HG02610 (cell line): Measurements from ENCODE around the gene DNAJC22.
A peak's percentile ranks its signal among the peaks of the same experiment; 100 is the strongest.
"Not testable (repeated sequence)": the region's sequence is repeated elsewhere in the genome, so short reads cannot be mapped to it uniquely, and the experiment has no call there.

Experiments
- ATAC-seq: cut with Tn5 transposase; IDR thresholded peaks from one replicate; pipeline ENCODE4 v1.9.1; 2021; ENCODE audit warnings: mild to moderate bottlenecking, moderate library complexity; ENCODE audit not compliant: unreplicated experiment

Gene DNAJC22

DNA sequence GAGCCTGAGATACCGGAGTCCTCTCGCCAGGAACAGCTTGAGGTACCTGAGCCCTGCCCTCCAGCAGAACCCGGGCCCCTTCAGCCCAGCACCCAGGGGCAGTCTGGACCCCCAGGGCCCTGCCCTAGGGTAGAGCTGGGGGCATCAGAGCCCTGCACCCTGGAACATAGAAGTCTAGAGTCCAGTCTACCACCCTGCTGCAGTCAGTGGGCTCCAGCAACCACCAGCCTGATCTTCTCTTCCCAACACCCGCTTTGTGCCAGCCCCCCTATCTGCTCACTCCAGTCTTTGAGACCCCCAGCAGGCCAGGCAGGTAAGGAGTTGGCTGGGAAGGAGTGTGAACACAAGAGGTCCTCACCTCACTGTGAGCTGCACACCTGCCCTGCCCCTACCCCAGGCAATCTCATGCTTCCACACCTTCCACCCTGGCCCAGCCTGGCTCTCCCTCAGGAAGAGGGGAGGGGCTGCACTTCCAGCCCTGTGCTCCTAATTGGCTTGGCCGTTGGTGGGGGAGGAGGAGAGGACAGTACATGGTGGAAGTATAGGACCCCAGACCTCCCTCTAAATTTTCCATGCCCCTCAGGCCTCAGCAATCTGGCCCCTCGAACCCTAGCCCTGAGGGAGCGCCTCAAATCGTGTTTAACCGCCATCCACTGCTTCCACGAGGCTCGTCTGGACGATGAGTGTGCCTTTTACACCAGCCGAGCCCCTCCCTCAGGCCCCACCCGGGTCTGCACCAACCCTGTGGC, 15.9 kb upstream of the DNAJC22 start:
- no peak for ATAC-seq

GRCh38 chr12:49331380-49332222, 15.1 kb upstream of the DNAJC22 start:
- ATAC-seq, result no peak

DNA sequence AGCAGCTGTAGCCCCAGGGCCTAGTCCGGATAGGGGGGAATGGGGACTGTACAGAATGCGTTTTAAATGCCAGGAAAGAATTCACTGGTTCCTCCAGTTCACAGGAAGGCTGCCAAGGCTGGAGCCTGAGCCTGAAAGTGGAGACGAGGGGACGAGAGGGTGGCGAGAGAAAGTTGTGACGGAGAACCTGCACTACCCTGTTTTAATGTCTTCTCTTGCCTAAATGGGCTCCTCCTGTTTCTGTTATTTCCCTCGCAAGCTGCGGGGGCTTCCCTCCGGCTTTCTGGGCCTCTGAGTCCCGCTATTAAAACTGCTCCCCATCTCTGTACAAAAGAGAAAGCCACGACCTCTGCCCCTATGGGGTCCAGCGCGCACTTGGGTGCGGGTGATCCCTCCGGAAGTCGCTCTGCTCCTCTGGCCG, 14.2 kb upstream of the DNAJC22 start:
- ATAC-seq, result no peak

DNA sequence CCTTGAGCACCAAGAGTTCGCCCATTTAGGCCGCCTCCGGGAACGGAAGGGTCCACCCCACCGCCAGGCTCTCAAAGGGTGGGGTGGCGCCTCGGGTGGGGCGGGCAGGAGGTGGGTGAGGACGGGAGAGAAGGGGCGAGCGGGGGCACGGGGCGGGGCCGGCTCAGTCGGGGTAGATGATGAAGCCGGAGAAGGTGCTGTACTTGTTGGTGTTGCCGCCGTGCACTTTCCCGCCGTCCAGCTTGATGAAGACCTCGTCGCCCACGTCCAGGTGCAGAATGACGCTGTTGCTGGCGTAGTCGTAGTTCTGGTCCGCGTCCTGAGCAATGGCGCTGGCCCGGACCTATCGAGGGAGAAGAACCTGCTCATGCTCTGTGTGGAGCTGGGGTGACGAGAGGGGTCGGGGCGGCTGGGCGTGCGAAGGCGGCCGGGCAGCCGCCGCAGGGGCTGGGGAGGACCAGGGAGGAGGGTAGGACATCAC, 13.8 kb upstream of the DNAJC22 start:
- ATAC-seq, result no peak

GRCh38 chr12:49333778-49334177, 12.9 kb upstream of the DNAJC22 start:
- ATAC-seq, result not testable (repeated sequence)

- no peak for ATAC-seq
Measured at GRCh38 chr12:49334226-49334625, 12.5 kb upstream of the DNAJC22 start.

- ATAC-seq, result no peak
Measured at GRCh38 chr12:49334681-49335080, 12.0 kb upstream of the DNAJC22 start.

DNA sequence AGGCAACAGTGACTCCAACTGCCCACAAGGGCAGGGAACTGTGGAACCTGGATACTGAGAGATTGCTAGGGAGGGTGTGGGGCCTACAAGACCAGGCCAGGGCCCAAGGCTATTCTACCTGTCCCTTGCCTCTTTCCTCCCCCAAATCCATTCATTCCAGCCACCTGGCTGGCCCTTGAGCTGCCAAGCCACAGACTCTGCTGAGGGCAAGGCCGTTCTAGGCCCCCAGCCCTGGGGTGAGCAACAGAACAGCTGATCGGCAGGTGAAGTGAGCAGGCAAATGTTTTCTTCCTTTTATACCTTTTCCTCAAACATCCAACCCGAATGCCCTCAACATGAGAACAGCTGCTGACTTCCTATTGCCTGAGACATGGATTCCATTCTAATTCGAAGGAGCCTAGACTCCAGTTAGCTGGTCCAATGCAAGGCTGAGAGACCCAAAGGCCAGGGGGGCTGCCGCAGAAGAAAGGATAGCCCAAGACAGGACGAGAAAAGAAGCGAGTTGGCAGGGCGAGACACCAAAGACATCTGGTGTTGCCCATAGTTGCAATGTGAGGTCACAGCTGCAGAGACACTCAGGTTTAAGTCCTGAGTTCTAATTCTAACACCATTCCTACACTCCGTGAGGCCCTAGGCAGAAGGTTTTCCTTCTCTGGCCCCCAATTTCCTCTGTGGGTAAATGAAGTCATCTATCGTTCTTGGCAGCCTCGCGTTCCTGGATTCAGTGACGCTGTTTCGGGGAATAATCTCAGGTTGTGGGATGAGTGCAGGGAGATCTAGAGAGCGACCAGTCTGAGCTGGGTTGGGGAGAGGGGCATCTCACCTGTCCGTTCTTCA, 11.4 kb upstream of the DNAJC22 start:
- no peak for ATAC-seq

DNA sequence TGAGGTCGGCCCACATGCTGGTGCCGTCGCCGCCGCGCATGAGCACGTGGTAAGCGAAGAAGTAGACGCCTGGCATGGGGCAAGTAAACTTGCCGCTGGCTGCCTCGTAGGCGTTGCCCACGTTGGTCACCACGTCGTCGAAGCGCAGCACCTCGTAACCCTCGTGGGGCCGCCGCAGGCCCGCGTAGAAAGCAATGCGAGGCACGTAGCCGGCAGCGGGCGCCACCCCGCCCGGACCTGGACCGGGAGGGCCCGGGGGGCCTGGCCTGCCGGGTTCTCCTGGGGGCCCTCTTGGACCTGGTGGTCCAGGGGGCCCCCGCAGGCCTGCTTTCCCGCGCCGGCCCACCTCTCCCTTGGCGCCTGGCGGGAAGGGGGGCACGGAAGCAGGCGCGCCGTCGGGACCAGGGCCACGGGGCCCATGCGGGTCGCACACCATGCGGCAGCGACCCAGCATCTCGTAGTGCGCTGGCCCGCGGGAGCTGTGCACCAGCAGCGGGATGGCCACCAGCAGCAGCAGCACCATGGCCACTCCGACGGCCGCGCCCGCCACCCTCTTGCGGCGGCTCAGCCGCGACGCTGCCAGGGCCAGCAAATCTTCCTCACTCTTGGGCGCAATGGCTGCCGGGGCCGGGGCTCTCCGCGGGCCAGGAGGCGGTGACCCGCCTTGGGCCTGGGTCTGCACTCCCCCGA, 10.6 kb upstream of the DNAJC22 start:
- no peak for ATAC-seq

GRCh38 chr12:49336645-49337584, 9.8 kb upstream of the DNAJC22 start, which contains the start of gene C1QL4:
C1QL4 (minus strand) TSS chr12:49337188; CDS start chr12:49336477, 711 bp downstream.
- peak; percentile 59 for ATAC-seq

- ATAC-seq, result no peak
Measured at GRCh38 chr12:49338830-49339463, 7.7 kb upstream of the DNAJC22 start.

- no peak for ATAC-seq
Measured at GRCh38 chr12:49339464-49339861, 7.2 kb upstream of the DNAJC22 start.

- ATAC-seq, result no peak
Measured at GRCh38 chr12:49340095-49340870, 6.4 kb upstream of the DNAJC22 start.

GRCh38 chr12:49340971-49341776, 5.5 kb upstream of the DNAJC22 start:
- no peak for ATAC-seq

- no peak for ATAC-seq
Measured at GRCh38 chr12:49341777-49342065, 5.0 kb upstream of the DNAJC22 start.

DNA sequence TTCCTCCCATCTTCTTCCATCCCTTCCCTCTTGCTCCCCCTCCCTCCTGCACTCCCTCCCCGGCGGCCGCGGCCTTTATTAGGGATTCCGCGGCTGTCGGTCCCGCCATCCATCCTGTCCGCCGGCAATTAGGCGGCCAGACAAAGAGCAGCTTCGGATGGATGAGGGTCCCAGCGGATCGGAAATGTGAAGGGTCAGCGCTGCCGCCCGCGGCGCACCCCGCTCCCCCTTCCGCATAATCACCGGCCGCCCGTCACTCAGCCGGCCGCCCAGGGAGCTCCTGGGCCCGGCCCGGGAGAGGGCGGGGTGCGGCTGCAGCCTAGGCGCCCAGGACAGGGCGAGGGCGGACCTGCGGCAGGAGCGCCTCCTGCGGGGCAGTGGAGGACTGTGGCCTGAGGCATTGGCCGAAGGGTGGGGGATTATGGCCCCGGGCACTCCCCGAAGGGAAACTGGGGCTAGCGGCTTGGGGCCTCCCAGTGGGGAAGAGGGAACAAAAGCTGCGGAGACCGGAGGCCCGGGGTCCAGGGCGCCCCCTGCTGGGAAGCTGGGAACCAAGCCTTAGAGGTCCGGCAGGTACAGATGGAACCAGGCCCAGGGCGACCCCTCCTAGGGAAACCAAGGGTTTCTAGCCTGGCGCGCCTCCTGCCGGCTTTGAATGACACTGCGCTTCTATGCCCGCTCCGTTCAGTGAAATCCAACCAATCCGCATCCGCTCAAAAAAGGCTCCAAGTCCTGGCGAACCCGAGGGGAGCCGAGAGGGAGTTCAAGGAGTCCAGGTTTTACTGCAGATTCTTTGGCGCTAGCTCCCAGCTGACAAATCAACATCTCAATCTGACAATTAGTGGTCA, 4.4 kb upstream of the DNAJC22 start:
- ATAC-seq, result peak; percentile 66
